GM12874 (cell line): ENCODE results near the gene MS4A18.

Experiments
- CTCF ChIP-seq: IDR thresholded peaks from 2 replicates; pipeline ENCODE4 v1.5.1; 2011; ENCODE audit warnings: low read depth, mild to moderate bottlenecking, control low read depth, low read length, moderate library complexity; ENCODE audit not compliant: insufficient read depth

The MS4A18 gene

GRCh38 chr11:60772666-60773065 lies 48.1 kb downstream of the MS4A18 start:
- no peak for TF ChIP-seq CTCF

GRCh38 chr11:60774726-60775125 lies 50.2 kb downstream of the MS4A18 start:
- TF ChIP-seq CTCF, result no peak

GRCh38 chr11:60775420-60775961 lies 51.0 kb downstream of the MS4A18 start:
- peak; percentile 86 for TF ChIP-seq CTCF

GRCh38 chr11:60776167-60776566 lies 51.6 kb downstream of the MS4A18 start:
- no peak for TF ChIP-seq CTCF

- TF ChIP-seq CTCF, result no peak
Measured at GRCh38 chr11:60777106-60777505, 52.6 kb downstream of the MS4A18 start.

GRCh38 chr11:60777572-60777971 lies 53.1 kb downstream of the MS4A18 start:
- no peak for TF ChIP-seq CTCF

- no peak for TF ChIP-seq CTCF
Measured at GRCh38 chr11:60780065-60780464, 55.5 kb downstream of the MS4A18 start.
